ENCODE measurements around the gene TWIST2.

Gene TWIST2

DNA sequence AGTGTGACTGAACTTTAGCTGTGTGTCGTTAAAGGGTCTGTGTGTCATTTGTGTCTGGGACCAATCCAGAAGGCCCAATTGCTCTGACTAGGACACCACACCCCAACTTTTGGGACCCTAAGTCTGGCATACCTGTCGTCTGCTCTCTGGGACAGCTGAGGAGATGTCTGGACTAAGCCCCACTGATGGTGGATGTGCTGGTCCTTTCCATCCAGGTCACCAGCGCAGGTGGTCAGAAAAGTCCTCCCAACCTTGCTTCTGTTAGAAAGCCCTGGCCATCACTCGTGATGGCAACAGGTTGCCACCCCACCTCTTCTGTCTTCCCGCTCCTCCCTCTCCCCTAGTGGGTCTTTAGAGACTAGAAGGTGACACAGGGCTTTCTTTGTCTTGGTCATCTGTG is 37.6 kb upstream of the TWIST2 start:
- Histone ChIP-seq H3K9me3 (peaks cover 0 to 15% (median 14%) of the 10 kb centered on the region in 3 donors), H3K4me1 (no peaks in the 10 kb centered on the region), H3K36me3 (no peaks in the 10 kb centered on the region), H3K27ac (no peak overlapping the region), H3K27me3 (peaks cover 0 to 12% of the 10 kb centered on the region in 2 donors), H3K4me3 (no peak overlapping the region)
- DNase-seq = no peak
- TF ChIP-seq, protein P1, sequence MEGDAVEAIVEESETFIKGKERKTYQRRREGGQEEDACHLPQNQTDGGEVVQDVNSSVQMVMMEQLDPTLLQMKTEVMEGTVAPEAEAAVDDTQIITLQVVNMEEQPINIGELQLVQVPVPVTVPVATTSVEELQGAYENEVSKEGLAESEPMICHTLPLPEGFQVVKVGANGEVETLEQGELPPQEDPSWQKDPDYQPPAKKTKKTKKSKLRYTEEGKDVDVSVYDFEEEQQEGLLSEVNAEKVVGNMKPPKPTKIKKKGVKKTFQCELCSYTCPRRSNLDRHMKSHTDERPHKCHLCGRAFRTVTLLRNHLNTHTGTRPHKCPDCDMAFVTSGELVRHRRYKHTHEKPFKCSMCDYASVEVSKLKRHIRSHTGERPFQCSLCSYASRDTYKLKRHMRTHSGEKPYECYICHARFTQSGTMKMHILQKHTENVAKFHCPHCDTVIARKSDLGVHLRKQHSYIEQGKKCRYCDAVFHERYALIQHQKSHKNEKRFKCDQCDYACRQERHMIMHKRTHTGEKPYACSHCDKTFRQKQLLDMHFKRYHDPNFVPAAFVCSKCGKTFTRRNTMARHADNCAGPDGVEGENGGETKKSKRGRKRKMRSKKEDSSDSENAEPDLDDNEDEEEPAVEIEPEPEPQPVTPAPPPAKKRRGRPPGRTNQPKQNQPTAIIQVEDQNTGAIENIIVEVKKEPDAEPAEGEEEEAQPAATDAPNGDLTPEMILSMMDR (IDR thresholded peaks at IDR 0.05) = no peak
- intact Hi-C loops (cut with DNase I; ENCODE audit: low total_unique reads) = no loop called here

GRCh38 chr2:238811293-238811692 is 36.6 kb upstream of the TWIST2 start:
- intact Hi-C loops (cut with DNase I; ENCODE audit: low total_unique reads) = no loop called here
- TF ChIP-seq, protein P1 (IDR thresholded peaks at IDR 0.05) = no peak
- Histone ChIP-seq H3K27me3 (peaks cover 0 to 17% of the 10 kb centered on the region in 2 donors), H3K4me3 (no peak overlapping the region), H3K36me3 (no peaks in the 10 kb centered on the region), H3K27ac (no peak overlapping the region), H3K9me3 (peaks cover 0 to 15% (median 14%) of the 10 kb centered on the region in 3 donors), H3K4me1 (no peaks in the 10 kb centered on the region)
- DNase-seq = no peak

DNA sequence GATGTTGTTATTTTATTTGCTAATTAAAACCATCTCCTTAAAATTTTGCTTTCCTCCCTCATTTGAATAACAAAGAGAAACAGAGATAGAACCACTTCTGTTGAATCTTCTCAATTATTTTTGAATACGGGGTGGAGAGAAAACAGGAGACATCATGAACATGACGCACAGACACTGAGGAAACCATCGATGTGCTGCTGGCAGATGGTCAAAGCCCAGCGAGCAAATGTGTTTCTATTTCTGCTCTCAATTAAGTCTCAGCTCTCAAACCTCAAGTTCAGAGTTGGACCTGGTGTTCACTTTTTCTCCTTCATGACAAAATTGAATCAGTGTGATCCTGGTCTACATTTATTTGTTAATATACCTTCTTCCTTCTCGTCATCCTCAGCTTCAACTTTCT is 36.1 kb upstream of the TWIST2 start:
- TF ChIP-seq, protein P1 (IDR thresholded peaks at IDR 0.05) = no peak
- no peak overlapping the region for H3K27ac ChIP-seq

DNA sequence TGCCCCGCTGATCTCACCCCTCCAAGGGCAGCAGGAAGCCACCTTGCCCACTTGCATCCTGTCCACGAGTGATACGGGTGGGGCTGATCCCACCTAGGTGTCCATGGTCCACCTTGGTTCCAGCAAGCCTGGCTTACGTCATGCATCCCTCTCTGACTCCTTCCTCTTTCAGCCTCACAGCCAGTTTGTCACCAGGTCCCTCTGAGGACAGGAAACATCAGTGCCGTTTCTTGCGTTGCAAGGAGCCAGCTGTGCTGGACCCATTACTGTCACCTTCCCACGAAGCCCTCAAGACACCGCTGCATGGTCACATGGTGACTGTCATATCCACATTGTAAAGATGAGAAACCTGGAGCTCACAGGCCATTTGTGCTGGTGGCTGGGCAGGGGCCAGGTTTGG is 34.8 kb upstream of the TWIST2 start:
- intact Hi-C loops (cut with DNase I; ENCODE audit: low total_unique reads) = no loop called here
- peaks cover 0 to 35% of the 10 kb centered on the region in 2 donors for H3K27me3 ChIP-seq

More for the DNA sequence above, 36.1 kb upstream of the TWIST2 start:
- Histone ChIP-seq H3K9me3 (peaks cover 0 to 15% (median 14%) of the 10 kb centered on the region in 3 donors), H3K4me3 (no peak overlapping the region), H3K27me3 (peaks cover 0 to 22% of the 10 kb centered on the region in 2 donors), H3K4me1 (no peaks in the 10 kb centered on the region), H3K36me3 (no peaks in the 10 kb centered on the region)
- no peak for DNase-seq
- intact Hi-C loops (cut with DNase I; ENCODE audit: low total_unique reads) = no loop called here

GRCh38 chr2:238814815-238815214 is 33.1 kb upstream of the TWIST2 start:
- intact Hi-C loops (cut with DNase I; ENCODE audit: low total_unique reads) = no loop called here
- Histone ChIP-seq H3K4me3 (no peak overlapping the region), H3K27ac (no peak overlapping the region), H3K4me1 (no peaks in the 10 kb centered on the region), H3K36me3 (no peaks in the 10 kb centered on the region), H3K27me3 (peaks cover 0 to 48% of the 10 kb centered on the region in 2 donors), H3K9me3 (peaks cover 0 to under 1% (median 0%) of the 10 kb centered on the region in 3 donors)
- DNase-seq = no peak
- TF ChIP-seq, protein P1 (IDR thresholded peaks at IDR 0.05) = no peak

More for the DNA sequence above, 34.8 kb upstream of the TWIST2 start:
- Histone ChIP-seq H3K27ac (no peak overlapping the region), H3K4me3 (no peak overlapping the region), H3K9me3 (peaks cover 0 to 15% (median 14%) of the 10 kb centered on the region in 3 donors), H3K36me3 (no peaks in the 10 kb centered on the region), H3K4me1 (no peaks in the 10 kb centered on the region)
- TF ChIP-seq, protein P1 (IDR thresholded peaks at IDR 0.05) = no peak
- DNase-seq = no peak

DNA sequence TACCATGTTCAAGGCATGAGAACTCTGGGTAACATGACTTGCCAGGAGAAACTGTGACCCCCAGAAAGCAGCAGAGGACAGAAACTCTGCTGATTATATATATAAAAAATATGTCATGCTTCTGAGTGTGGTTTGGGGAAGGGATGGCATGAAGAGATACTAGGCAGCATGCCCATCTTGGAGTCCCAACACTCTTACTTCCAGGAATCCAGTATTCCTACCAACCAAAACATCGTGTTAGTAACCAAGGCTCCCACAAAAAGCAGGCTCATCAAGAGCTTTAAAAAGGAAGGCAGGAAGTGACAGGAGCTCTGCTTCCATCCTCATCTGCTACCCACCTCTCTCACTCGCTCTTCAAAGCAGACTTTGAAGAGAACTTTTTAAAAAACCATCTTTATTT is 31.6 kb upstream of the TWIST2 start:
- TF ChIP-seq, protein P1 (IDR thresholded peaks at IDR 0.05) = no peak
- Histone ChIP-seq H3K27me3 (peaks cover 0 to 53% of the 10 kb centered on the region in 2 donors), H3K27ac (no peak overlapping the region), H3K4me1 (no peaks in the 10 kb centered on the region), H3K9me3 (no peaks in the 10 kb centered on the region), H3K4me3 (no peak overlapping the region), H3K36me3 (no peaks in the 10 kb centered on the region)
- DNase-seq = no peak
- intact Hi-C loops (cut with DNase I; ENCODE audit: low total_unique reads) = no loop called here
